GM19099 (cell line): ENCODE measurements around the gene DHRSX.

Experiments used
- POLR2A ChIP-seq: IDR thresholded peaks from 3 replicates; pipeline ENCODE4 v1.6.1; 2011; ENCODE audit warnings: low read depth; ENCODE audit not compliant: insufficient read length; ENCODE audit errors: extremely low read depth

DHRSX gene

DNA sequence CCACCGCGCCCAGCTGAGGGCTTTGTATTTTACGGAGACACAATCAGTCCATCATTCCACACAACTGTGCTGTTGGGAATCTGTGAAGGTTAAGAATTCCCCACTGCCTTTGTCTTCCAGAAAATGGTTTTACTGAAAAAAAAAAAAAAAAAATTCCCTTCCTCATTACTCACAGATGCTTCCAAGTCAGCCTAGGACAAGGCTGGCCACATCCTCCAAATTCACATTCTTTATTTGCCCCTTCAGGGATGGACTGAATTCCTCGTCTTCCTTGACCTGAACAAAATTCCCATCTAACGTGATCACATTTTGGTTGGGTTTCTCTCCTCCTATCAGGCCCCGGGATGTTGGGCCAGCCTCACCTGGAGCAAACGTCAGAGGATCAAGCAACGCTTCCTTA is 130.3 kb downstream of the DHRSX start:
- TF ChIP-seq POLR2A, result no peak

DNA sequence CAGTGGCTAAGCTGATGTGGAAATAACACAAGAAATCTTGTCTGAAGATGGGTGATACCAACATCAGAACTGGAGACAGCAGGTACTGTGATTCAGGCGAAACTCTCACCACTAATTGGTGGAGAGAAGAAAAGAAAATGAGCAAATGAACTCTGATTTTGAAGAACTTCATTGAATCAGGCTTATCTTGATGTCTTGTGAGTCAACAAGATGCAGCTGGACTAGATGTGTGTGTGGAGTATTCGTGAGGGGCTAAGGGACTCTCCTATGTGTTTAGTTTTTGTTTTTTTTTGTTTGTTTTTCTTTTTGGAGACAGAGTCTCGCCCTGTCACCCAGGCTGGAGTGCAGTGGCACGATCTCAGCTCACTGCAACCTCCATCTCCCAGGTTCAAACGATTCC is 131.6 kb downstream of the DHRSX start:
- no peak for TF ChIP-seq POLR2A

DNA sequence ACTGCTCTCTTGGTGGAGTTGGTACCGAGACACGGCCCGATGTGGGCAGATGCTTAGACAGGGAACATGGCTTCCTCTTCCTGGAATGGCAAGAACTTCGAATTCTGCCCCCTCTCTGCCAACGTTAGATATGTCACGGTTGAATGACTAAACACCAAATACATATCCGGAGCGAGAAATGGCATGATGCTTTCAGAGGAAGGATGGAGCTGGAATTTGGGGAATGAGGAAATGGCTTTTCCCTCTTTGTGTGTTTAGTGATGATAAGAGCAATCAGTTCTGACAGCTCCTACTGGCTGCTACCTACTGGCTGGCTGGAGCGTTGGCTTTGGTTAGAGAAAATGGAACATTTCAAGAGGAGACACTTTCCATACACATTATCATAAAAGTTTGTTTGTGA is 140.0 kb downstream of the DHRSX start:
- TF ChIP-seq POLR2A, result no peak

DNA sequence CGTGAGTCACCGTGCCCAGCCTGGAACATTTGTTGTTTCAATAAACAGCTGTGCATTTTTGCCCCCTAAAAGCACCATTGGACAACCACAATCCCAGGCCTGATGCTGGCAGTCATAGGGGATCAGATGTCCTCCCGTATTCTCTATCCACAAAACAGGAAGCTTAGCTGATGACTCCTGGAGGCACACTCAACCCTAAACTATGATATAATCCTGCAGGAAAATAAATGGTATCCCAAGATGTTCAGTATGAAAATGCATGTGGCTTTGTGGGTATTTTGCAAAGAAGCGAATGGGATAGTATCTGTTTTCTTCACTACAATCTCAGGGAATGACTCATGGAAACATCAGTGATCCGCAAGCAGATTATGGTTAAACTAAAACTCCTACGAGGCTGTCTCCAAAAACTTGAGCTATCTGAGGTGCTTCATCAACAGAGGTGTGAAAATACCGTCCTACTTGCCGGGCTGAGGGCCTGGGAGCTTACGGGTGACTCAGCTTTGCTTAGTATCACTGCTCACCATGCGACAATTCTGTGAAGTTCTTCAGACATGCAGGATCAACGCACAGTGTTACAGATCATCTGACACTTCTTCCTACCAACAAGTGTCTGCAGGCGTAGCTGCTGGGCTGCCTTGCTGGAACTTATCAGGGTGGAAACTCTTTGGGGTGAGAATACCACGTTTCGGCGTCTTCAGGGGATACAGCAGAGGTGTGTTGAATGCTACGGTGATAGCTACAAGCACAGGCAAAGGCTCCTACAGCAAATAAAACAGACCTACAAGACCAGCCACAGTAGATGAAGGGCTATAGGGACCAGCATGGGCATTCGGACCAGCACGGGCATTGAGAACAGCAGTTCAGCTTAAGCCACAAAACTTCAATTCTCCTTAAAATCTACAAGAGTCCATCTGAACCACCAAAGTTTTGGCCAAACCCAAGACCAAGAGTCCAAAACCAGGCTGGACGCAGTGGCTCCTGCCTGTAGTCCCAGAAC is 148.5 kb downstream of the DHRSX start:
- TF ChIP-seq POLR2A, result no peak

DNA sequence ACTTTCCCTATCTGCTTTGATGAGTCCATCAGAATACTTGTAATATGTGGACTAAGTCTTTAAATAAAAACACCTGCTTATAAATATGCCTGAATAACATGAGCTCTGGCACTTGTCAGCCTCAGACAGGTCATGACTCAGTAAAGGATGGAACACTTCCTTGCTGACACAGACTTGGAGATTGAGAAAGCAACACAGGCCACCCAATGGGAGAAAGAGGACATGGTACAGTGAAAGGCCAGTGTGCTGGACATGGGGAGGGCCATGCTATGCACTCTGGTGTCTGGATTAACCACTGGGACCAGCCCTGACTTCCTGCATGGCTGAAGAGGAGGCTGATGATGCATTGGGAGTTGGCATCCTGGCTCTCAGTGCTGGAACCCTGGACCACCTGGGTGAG is 149.5 kb downstream of the DHRSX start:
- TF ChIP-seq POLR2A, result no peak

DNA sequence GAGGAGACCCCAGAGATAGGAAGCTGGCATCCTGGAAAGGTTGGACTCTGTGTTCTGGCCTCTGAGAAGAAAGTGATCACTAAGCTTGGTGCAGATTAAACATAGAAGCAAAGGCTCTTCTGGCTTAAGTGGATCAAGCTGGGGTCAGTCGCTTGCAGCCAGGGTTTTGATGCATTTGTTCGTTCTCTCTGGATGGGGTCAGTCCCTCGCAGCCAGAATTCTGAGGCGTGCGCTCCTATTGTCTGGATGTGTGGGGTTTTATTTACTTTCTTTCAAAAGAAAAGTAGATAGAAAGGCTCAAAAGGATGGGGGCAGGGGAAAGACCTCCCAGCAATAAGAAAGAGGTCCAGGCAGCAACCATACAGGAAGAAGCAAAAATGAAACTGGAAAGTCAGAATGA is 152.6 kb downstream of the DHRSX start:
- TF ChIP-seq POLR2A, result no peak

DNA sequence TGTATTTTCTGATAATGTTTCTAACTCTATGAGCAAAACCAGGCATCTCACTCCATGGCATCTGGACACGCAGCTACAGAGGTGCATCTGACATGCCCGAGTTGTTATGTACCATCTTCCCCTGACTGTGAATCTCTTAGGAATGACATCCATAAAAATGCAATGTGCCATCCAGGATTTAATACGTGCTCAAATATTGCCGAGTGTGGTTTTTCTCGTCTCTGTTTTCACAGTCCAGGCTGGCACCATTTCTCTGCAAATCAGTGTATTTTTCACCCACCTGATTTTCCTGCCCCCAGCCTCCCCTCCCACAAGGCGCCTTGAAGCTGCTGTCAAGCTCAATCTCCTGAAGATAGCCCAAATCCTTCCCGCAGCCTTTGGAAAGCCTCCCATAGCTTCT is 154.6 kb downstream of the DHRSX start:
- no peak for TF ChIP-seq POLR2A

DNA sequence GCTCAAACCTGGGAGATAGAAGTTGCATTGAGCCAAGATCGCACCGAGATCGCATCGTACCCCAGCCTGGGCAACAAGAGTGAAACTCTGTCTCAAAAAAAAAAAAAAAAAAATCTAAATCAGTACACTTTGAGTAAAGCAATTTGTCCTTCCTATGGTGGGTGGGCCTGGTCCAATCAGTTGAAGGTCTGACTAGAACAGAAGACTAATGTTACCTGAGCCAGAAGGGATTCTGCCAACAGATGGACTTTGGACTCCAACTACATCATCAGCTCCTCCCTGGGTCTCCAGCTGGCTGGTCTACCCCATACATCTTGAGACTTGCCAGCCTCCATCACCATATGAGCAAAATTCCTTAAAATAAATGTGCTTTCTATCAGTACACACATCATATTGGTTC is 155.2 kb downstream of the DHRSX start:
- no peak for TF ChIP-seq POLR2A

DNA sequence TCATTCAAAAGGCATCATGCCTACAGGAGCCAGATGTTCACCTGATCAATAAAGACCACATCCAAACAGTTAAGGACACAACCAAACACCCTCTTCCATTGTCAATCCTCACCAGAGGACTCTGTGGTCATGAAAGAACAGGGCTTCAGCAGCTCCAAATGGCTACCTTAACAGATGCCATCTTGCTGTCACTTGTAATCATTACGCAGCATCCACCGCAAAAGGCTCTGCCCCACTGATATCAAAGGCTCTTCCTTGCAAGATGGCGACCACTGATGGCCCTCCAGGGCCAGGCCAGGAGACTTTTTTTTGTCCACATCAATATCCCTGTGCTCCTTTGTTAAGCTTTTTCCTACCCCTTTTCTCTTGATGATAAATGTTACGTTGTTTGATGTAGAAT is 157.4 kb downstream of the DHRSX start:
- no peak for TF ChIP-seq POLR2A

DNA sequence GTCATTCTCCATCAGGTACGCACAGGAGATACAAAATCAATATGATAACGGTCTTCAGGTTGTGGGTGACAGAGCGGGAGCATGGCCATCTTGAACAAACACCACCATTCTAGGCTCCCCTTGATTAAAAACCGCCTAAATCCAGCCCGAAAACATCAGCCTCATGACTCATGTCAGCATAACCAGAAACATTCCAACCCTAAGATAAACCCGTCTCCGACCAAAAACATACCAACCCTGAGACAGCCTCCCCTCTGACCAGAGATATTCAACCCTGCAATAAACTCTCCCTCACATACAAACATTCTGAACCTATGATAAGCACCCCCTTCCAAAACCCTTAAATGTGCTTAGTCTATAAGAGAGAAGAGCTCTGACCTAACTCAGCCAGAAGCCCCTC is 157.9 kb downstream of the DHRSX start:
- TF ChIP-seq POLR2A, result no peak

DNA sequence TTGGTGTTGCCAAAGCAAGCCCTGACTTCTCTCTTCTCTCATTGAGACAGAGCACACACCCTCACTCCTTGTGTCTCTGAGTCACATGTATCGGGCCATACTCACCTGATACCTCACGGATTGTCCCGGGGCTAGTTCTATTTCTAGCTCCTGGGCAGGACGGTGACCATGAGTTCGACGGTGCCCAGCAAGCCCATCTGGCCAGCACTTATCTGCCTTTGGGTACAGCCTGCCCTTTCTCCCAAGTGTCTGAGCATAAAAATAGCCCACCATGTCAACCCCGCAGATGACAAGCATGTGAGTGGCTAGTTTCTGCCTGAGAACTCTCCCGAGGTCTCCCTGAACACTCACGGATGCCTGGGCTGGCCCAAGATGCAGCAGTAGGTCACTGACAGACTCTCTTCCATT is 158.5 kb downstream of the DHRSX start:
- no peak for TF ChIP-seq POLR2A

DNA sequence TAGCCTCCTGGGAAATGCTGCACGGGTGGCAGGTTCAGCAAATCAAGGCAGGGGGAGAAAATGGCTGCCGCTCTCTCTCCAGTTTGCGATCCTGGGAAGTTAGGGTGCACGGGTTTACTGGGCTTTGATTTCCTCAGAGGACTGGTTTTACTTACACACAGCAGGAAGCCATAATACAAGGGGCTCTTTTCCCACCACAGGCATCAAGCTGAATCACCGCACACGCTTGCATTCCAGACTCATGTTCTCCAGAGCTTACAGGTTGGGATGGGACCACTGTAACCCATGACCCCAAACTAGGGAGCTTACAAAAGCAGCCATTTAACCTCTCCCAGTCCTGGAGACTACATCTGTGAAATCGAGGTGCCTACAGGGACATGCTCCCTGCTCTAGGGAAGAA is 159.8 kb downstream of the DHRSX start:
- no peak for TF ChIP-seq POLR2A

DNA sequence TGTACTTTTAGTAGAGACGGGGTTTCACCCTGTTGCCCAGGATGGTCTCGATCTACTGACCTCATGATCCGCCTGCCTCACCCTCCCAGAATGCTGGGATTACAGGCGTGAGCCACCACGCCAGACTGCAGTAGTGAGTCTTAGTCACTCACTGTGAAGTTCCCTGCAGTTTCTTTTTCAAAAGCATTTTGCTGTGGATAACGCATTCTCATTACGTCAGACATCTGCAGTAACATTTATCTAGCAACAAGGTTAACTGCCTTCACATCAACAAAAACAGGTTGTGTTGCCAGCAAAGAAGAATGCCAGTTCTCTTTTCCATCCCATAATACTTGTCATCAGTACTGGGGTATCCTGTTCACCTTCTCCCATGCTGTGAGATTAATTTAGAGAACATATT is 164.6 kb downstream of the DHRSX start:
- no peak for TF ChIP-seq POLR2A

DNA sequence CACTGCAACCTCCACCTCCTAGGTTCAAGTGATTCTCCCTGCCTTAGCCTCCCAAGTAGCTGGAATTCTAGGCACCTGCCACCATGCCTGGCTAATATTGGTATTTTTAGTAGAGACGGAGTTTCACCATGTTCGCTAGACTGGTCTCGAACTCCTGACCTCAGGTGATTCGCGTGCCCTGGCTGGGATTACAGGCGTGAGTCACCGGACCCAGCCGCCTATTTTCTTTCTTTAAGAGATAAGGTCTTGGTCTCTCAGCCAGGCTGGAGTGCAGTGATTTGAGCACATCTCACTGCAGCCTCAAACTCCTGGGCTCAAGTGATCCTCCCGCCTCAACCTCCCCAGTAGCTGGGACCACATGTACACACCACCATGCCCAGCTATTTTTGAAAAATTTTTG is 166.5 kb downstream of the DHRSX start:
- no peak for TF ChIP-seq POLR2A

DNA sequence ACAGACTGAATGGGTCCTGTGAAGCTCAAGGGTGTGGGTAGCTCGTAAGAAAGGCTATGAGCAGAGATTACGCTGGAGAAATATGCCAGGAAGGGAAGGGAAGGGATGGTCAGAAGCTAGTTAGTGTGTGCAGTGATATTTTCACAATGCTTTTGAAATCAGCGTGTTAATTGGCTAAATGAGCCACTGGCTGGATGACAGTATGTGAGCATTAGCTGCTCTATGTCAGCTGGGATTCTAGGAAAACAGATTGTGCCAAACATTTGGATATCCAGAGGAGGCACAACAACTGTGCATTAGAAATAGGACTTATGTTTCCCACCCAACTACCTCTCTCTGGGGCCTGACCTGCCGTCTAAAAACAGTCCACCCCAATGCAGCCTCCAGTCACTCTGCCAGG is 168.5 kb downstream of the DHRSX start:
- TF ChIP-seq POLR2A, result no peak

DNA sequence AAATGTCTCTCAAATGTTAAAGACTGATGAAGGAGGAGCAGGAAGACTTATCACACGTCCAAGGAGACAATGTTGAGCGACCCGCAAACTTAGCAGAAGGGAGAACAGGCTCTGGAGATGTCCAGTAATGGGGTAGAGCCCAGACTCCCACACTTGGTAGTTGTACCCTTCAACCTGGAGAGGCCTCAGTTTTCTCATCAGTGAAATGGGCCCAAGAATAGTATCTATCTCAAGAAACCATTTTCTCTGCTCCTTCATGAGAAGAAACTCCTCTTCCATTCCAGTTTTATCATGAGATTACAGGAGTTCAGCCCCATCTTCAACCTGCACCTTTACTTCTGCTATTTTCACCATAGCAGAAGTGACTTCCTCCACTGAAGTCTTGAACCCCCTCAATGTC is 169.9 kb downstream of the DHRSX start:
- no peak for TF ChIP-seq POLR2A

DNA sequence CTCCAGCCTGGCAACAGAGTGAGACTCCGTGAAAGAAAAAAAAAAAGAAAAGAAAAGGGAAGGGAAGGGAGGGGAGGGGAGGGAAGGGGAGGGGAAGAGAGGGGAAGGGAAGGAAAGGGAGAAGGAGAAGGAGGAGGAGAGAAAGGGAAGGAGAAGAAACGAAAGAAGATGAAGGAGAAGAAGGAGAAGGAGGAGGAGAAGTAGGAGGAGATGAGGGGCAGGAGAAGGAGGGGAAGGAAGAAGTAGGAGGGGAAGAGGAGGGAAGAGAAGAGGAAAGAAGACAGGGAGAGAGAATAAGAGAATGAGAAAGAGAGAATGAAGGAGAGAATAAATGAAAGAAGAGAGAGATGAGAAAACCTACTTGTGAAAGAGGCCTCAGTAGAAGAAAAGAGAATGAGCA is 170.3 kb downstream of the DHRSX start:
- no peak for TF ChIP-seq POLR2A
